ENCODE results near the gene MBD3L5. TPM values are rescaled to one million over a fixed set of nuclear protein-coding genes. Genes with fewer than 3 reads are reported as not detected.
"Not testable (repeated sequence)": the region's sequence is repeated elsewhere in the genome, so short reads cannot be mapped to it uniquely, and the experiment has no call there.

Gene MBD3L5
- total RNA-seq, result not detected

DNA sequence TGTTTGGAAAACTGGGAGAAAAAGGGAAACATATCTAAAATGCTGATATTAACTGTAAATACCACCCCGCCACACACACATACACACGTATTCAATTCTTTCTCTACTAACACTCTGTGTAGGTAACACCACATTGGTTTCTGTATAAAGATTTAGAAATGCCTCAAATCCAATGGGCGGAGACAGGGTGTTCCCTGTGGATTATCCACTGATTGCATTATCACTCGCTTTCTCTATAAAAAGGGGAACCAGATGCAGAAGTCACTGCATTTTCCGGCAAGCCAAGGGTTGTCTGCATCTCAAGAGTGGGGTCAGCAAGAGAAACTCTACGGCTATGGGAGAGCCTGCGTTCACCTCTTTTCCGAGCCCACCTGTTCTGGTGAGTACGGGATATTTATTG is at the start of gene MBD3L5:
MBD3L5 (plus strand) TSS at position 301 of the 400 bp plus-strand sequence; CDS start at position 335, 34 bp downstream.
- POLR2A ChIA-PET; H3K27me3 Mint-ChIP-seq; CTCF ChIA-PET; H3K4me1 Mint-ChIP-seq; ATAC-seq; H3K9me3 Mint-ChIP-seq (ENCODE audit: low read depth); DNase-seq; H3K36me3 Mint-ChIP-seq (ENCODE audit: low read depth); H3K27ac Mint-ChIP-seq; H3K4me3 Mint-ChIP-seq; intact Hi-C loops (cut with DNase I, micrococcal nuclease): not testable (repeated sequence)

DNA sequence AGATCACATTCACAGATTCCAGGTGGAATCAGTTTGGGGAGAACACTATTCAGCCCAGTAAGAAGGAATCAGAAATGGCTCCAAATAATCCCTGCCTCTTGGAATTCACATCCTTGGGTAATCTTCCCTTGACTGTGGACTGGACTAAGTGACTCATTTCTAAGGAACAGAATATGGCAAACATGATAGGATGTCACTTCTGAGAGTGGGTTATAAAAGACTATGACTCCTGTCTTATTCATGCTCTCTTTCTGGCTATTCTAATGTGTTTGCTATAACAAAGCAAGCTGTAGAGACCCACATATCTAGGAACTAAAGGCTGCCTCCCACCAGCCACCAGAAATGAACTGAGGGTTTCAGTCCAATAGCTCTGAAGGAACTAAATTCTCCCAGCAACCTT is 46.9 kb upstream of the MBD3L5 start:
- ChIA-PET CTCF (interaction anchor here (2.5 kb wide), 1 partner anchor 20 kb away, joined by 10 read pairs; no protein-coding TSS in a partner anchor), POLR2A (no interaction called here)

DNA sequence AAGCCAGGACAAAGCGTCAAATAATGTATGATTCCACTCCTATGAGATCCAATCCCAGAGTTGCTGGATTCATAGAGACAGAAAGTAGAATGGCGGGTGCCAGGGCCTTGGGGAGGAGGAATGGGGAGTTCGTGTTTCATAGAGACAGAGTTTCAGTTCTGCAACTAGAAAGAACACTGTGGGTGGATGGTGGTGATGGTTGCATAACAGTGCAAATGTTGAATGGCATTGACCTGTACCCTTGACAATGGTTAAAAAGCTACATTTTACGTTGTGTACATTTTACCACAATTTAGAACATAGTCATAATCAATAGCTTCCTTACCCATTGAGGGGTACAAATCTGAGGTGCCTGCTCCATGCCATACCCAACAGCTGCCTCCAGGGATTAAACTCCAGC is 42.5 kb upstream of the MBD3L5 start:
- Mint-ChIP-seq H3K4me3 (no peak overlapping the region), H3K27me3 (no peaks in the 10 kb centered on the region), H3K27ac (no peak overlapping the region), H3K36me3 (ENCODE audit: low read depth) (peaks cover 33% of the 10 kb centered on the region), H3K9me3 (ENCODE audit: low read depth) (peaks cover 25% of the 10 kb centered on the region), H3K4me1 (peaks cover 2% of the 10 kb centered on the region)
- ATAC-seq (no peak), DNase-seq (no peak)
- ChIA-PET POLR2A (interaction anchor here (0.6 kb wide), 1 partner anchor 304 kb away, joined by 3 read pairs; no protein-coding TSS in a partner anchor), CTCF (no interaction called here)
- intact Hi-C loops (cut with DNase I, micrococcal nuclease), result no loop called here

More for the DNA sequence above, 46.9 kb upstream of the MBD3L5 start:
- no peaks in the 10 kb centered on the region for H3K27me3 Mint-ChIP-seq
- DNase-seq (no peak), ATAC-seq (no peak)
- intact Hi-C loops (cut with DNase I, micrococcal nuclease), result no loop called here
- H3K4me1 Mint-ChIP-seq, result peaks cover 4% of the 10 kb centered on the region
- peaks cover 39% of the 10 kb centered on the region for H3K36me3 Mint-ChIP-seq (ENCODE audit: low read depth)
- no peak overlapping the region for H3K4me3 Mint-ChIP-seq
- H3K27ac Mint-ChIP-seq, result no peak overlapping the region
- H3K9me3 Mint-ChIP-seq (ENCODE audit: low read depth), result peaks cover 27% of the 10 kb centered on the region

- no peak overlapping the region for H3K27ac Mint-ChIP-seq
- peaks cover under 1% of the 10 kb centered on the region for H3K4me1 Mint-ChIP-seq
- CTCF ChIA-PET, result no interaction called here
- DNase-seq (no peak), ATAC-seq (no peak)
- H3K4me3 Mint-ChIP-seq, result no peak overlapping the region
- H3K9me3 Mint-ChIP-seq (ENCODE audit: low read depth), result peaks cover 22% of the 10 kb centered on the region
- H3K36me3 Mint-ChIP-seq (ENCODE audit: low read depth), result peaks cover 31% of the 10 kb centered on the region
- POLR2A ChIA-PET, result interaction anchor here (0.6 kb wide), 1 partner anchor 304 kb away, joined by 3 read pairs; no protein-coding TSS in a partner anchor
- intact Hi-C loops (cut with DNase I, micrococcal nuclease), result no loop called here
- no peaks in the 10 kb centered on the region for H3K27me3 Mint-ChIP-seq
These were observed 42.1 kb upstream of the MBD3L5 start for GRCh38 chr19:6988257-6988656.

- ChIA-PET CTCF (no interaction called here), POLR2A (no interaction called here)
- H3K4me1 Mint-ChIP-seq, result peaks cover 21% of the 10 kb centered on the region
- no peak for DNase-seq
- no peak overlapping the region for H3K4me3 Mint-ChIP-seq
- no peaks in the 10 kb centered on the region for H3K27me3 Mint-ChIP-seq
- peaks cover 7% of the 10 kb centered on the region for H3K9me3 Mint-ChIP-seq (ENCODE audit: low read depth)
- peaks cover 10% of the 10 kb centered on the region for H3K36me3 Mint-ChIP-seq (ENCODE audit: low read depth)
- intact Hi-C loops (cut with DNase I, micrococcal nuclease), result no loop called here
- no peak for ATAC-seq
- no peak overlapping the region for H3K27ac Mint-ChIP-seq
These were observed 35.3 kb upstream of the MBD3L5 start for GRCh38 chr19:6995054-6995453.

- H3K4me3 Mint-ChIP-seq, result peak overlapping the region; percentile 69
- peaks cover 10% of the 10 kb centered on the region for H3K9me3 Mint-ChIP-seq (ENCODE audit: low read depth)
- intact Hi-C loops (cut with DNase I, micrococcal nuclease), result no loop called here
- no peak for DNase-seq
- peak overlapping the region; percentile 84 for H3K27ac Mint-ChIP-seq
- no peak for ATAC-seq
- H3K36me3 Mint-ChIP-seq (ENCODE audit: low read depth), result peaks cover 10% of the 10 kb centered on the region
- peaks cover 21% of the 10 kb centered on the region for H3K4me1 Mint-ChIP-seq
- CTCF ChIA-PET, result no interaction called here
- no peaks in the 10 kb centered on the region for H3K27me3 Mint-ChIP-seq
- POLR2A ChIA-PET, result no interaction called here
These were observed 33.6 kb upstream of the MBD3L5 start for GRCh38 chr19:6996810-6997209.

DNA sequence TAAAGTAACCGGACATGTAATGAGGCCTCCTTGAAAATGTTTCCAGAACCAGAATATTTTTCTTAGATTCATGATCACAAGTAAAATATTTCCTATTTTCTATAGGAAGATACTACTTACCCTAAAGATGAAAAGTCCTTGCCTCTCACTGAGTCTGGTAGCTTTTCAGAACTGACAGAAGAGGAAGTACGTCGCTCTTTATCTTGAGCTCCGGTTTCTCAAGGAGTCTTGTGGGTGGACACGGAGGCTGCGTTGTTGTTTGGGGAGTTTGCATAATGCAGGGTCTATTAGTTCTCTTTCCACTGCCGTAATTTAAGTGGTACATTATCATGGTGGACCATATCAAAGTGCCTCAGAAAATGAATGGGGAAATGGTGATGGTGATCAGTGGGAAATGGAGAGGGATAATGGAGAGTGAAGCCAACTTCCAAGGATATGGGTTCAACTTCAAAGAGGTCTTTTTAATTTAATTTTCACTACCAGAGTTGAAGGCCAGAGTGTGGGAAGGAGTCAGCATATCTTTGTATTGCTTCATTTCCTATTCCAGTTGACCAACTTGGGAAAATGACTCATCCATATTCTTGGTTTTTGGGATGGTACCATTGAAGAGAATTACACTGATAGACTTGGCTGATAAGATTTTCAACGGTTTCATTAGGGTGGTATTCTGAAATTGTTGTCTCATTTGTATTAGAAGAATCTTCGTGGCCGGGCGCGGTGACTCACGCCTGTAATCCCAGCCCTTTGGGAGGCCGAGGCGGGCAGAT is 32.5 kb upstream of the MBD3L5 start:
- Mint-ChIP-seq H3K27ac (peak overlapping the region; percentile 84), H3K36me3 (ENCODE audit: low read depth) (peaks cover 10% of the 10 kb centered on the region), H3K27me3 (no peaks in the 10 kb centered on the region), H3K4me3 (peak overlapping the region; percentile 69), H3K4me1 (peaks cover 21% of the 10 kb centered on the region), H3K9me3 (ENCODE audit: low read depth) (peaks cover 10% of the 10 kb centered on the region)
- ATAC-seq (no peak), DNase-seq (no peak)
- ChIA-PET POLR2A (interaction anchor here (0.6 to 0.7 kb wide), 2 partner anchors 11 to 631 kb away, joined by 3 to 5 read pairs; no protein-coding TSS in a partner anchor), CTCF (interaction anchor here (0.6 kb wide), 1 partner anchor 491 kb away, joined by 3 read pairs; no protein-coding TSS in a partner anchor)
- intact Hi-C loops (cut with DNase I, micrococcal nuclease), result no loop called here

- Mint-ChIP-seq H3K4me1 (peaks cover 24% of the 10 kb centered on the region), H3K36me3 (ENCODE audit: low read depth) (peaks cover 8% of the 10 kb centered on the region), H3K27me3 (no peaks in the 10 kb centered on the region), H3K4me3 (no peak overlapping the region), H3K27ac (no peak overlapping the region), H3K9me3 (ENCODE audit: low read depth) (peaks cover 8% of the 10 kb centered on the region)
- CTCF ChIA-PET, result interaction anchor here (1.2 kb wide), 1 partner anchor 36 kb away, joined by 3 read pairs; no protein-coding TSS in a partner anchor
- intact Hi-C loops (cut with DNase I, micrococcal nuclease), result no loop called here
- no peak for DNase-seq
- no peak for ATAC-seq
- POLR2A ChIA-PET, result interaction anchor here (0.6 kb wide), 2 partner anchors 69 to 670 kb away, joined by 3 read pairs; no protein-coding TSS in a partner anchor
These were observed 30.4 kb upstream of the MBD3L5 start for GRCh38 chr19:6999933-7000332.

- intact Hi-C loops (cut with DNase I, micrococcal nuclease), result no loop called here
- ChIA-PET CTCF (interaction anchor here (0.8 to 1.2 kb wide), 2 partner anchors 15 to 36 kb away, joined by 3 read pairs; no protein-coding TSS in a partner anchor), POLR2A (no interaction called here)
- Mint-ChIP-seq H3K36me3 (ENCODE audit: low read depth) (peaks cover 4% of the 10 kb centered on the region), H3K27me3 (no peaks in the 10 kb centered on the region), H3K4me3 (no peak overlapping the region), H3K4me1 (peaks cover 21% of the 10 kb centered on the region), H3K9me3 (ENCODE audit: low read depth) (peaks cover 4% of the 10 kb centered on the region), H3K27ac (no peak overlapping the region)
- ATAC-seq, result no peak
- no peak for DNase-seq
These were observed 30.0 kb upstream of the MBD3L5 start for GRCh38 chr19:7000333-7000732.

DNA sequence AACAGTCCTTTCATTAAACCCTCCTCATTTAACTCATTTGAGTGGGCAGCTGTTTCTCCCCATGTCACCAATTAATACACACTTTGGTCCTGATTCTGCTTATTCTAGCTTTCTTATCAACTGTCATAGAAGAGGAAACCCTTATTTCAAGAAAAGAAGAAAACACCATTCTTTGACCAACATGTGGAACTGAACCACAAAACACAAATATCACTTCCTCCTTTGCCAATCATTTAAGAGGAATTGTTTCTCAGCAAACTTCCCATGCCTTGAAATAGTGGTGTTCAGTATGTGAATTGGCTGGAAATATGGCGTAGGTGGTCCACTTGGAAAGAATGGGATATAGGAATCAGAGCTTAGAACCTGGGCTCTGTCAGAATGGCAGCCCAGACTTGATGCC is 29.6 kb upstream of the MBD3L5 start:
- no peak overlapping the region for H3K27ac Mint-ChIP-seq
- intact Hi-C loops (cut with DNase I, micrococcal nuclease), result no loop called here
- ChIA-PET POLR2A (no interaction called here), CTCF (interaction anchor here (0.8 to 1.2 kb wide), 2 partner anchors 14 to 37 kb away, joined by 3 read pairs; no protein-coding TSS in a partner anchor)
- ATAC-seq (no peak), DNase-seq (no peak)
- peaks cover 3% of the 10 kb centered on the region for H3K9me3 Mint-ChIP-seq (ENCODE audit: low read depth)
- no peak overlapping the region for H3K4me3 Mint-ChIP-seq
- H3K36me3 Mint-ChIP-seq (ENCODE audit: low read depth), result peaks cover 2% of the 10 kb centered on the region
- peaks cover 21% of the 10 kb centered on the region for H3K4me1 Mint-ChIP-seq
- H3K27me3 Mint-ChIP-seq, result no peaks in the 10 kb centered on the region

- peak; percentile 43 for ATAC-seq
- intact Hi-C loops (cut with DNase I, micrococcal nuclease), result no loop called here
- no peak overlapping the region for H3K4me3 Mint-ChIP-seq
- no peak for DNase-seq
- POLR2A ChIA-PET, result no interaction called here
- H3K27ac Mint-ChIP-seq, result no peak overlapping the region
- no peaks in the 10 kb centered on the region for H3K36me3 Mint-ChIP-seq (ENCODE audit: low read depth)
- H3K27me3 Mint-ChIP-seq, result no peaks in the 10 kb centered on the region
- H3K4me1 Mint-ChIP-seq, result peaks cover 29% of the 10 kb centered on the region
- CTCF ChIA-PET, result interaction anchor here (0.6 to 2.1 kb wide), 3 partner anchors 60 to 694 kb away, joined by 3 to 4 read pairs (median 3); no protein-coding TSS in a partner anchor
- peaks cover 6% of the 10 kb centered on the region for H3K9me3 Mint-ChIP-seq (ENCODE audit: low read depth)
These were observed 26.0 kb upstream of the MBD3L5 start for GRCh38 chr19:7004313-7004931.
